ENCODE results near the gene NR6A1.

GRCh38 chr9:124467410-124468060 is 303.6 kb downstream of the NR6A1 start:
- TF ChIP-seq, protein P1, sequence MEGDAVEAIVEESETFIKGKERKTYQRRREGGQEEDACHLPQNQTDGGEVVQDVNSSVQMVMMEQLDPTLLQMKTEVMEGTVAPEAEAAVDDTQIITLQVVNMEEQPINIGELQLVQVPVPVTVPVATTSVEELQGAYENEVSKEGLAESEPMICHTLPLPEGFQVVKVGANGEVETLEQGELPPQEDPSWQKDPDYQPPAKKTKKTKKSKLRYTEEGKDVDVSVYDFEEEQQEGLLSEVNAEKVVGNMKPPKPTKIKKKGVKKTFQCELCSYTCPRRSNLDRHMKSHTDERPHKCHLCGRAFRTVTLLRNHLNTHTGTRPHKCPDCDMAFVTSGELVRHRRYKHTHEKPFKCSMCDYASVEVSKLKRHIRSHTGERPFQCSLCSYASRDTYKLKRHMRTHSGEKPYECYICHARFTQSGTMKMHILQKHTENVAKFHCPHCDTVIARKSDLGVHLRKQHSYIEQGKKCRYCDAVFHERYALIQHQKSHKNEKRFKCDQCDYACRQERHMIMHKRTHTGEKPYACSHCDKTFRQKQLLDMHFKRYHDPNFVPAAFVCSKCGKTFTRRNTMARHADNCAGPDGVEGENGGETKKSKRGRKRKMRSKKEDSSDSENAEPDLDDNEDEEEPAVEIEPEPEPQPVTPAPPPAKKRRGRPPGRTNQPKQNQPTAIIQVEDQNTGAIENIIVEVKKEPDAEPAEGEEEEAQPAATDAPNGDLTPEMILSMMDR (IDR thresholded peaks at IDR 0.05), result no peak
- TF ChIP-seq ZFX (IDR thresholded peaks at IDR 0.05; ENCODE audit: borderline replicate concordance), result no peak

Data from 22Rv1 (cell line).